COLO668 (cell line): ENCODE results near the gene TPD52L1.

Experiments used
- DNase-seq: peaks from one replicate; lab custom pipeline; 2025; ENCODE audit not compliant: unreplicated experiment; lab: John Stamatoyannopoulos, UW

The TPD52L1 gene

GRCh38 chr6:125207956-125208355, 54.4 kb downstream of the TPD52L1 start:
- no peak for DNase-seq

GRCh38 chr6:125208625-125209249, 55.2 kb downstream of the TPD52L1 start:
- DNase-seq = no peak

GRCh38 chr6:125210667-125211066, 57.1 kb downstream of the TPD52L1 start:
- no peak for DNase-seq

- no peak for DNase-seq
These were observed 57.8 kb downstream of the TPD52L1 start for GRCh38 chr6:125211352-125211751.

GRCh38 chr6:125212377-125212776, 58.8 kb downstream of the TPD52L1 start:
- no peak for DNase-seq

GRCh38 chr6:125213939-125214338, 60.4 kb downstream of the TPD52L1 start:
- no peak for DNase-seq

GRCh38 chr6:125215252-125215819, 61.8 kb downstream of the TPD52L1 start:
- no peak for DNase-seq

- no peak for DNase-seq
These were observed 62.4 kb downstream of the TPD52L1 start for GRCh38 chr6:125216015-125216414.

GRCh38 chr6:125217369-125217768, 63.8 kb downstream of the TPD52L1 start:
- DNase-seq = no peak

- DNase-seq = no peak
These were observed 64.4 kb downstream of the TPD52L1 start for GRCh38 chr6:125217992-125218391.

GRCh38 chr6:125219361-125219895, 65.9 kb downstream of the TPD52L1 start:
- no peak for DNase-seq

- no peak for DNase-seq
These were observed 67.1 kb downstream of the TPD52L1 start for GRCh38 chr6:125220712-125221111.

GRCh38 chr6:125222531-125223455, 69.2 kb downstream of the TPD52L1 start:
- DNase-seq = no peak

- DNase-seq = no peak
These were observed 70.8 kb downstream of the TPD52L1 start for GRCh38 chr6:125224231-125224861.

GRCh38 chr6:125227244-125227643, 73.7 kb downstream of the TPD52L1 start:
- DNase-seq = no peak

- DNase-seq = no peak
These were observed 75.5 kb downstream of the TPD52L1 start for GRCh38 chr6:125228981-125229479.

- no peak for DNase-seq
These were observed 77.1 kb downstream of the TPD52L1 start for GRCh38 chr6:125230674-125231073.

GRCh38 chr6:125231133-125231532, 77.6 kb downstream of the TPD52L1 start:
- no peak for DNase-seq

GRCh38 chr6:125231574-125232343, 78.2 kb downstream of the TPD52L1 start:
- no peak for DNase-seq

GRCh38 chr6:125232466-125232865, 78.9 kb downstream of the TPD52L1 start:
- DNase-seq = no peak
